Measurements from ENCODE around the gene C17orf113. TPM values are rescaled to one million over a fixed set of nuclear protein-coding genes. Genes with fewer than 3 reads are reported as not detected.
A peak's percentile ranks its signal among the peaks of the same experiment; 100 is the strongest.

Gene C17orf113
- total RNA-seq (1 to 10 TPM in 2 of 9 donors, under 1 TPM in 7; 0.28 to 1.2 (median 0.72) TPM), polyA plus RNA-seq (under 1 TPM; 0.24 to 0.72 TPM)
- long read RNA-seq, donor 1, partial matches to known transcripts: 1 of 2 reads
- long read RNA-seq, donor 1, other reads (novel, unspliced or antisense): 0 of 2 reads
- long read RNA-seq, donor 2, partial matches to known transcripts: 0 of 2 reads
- long read RNA-seq, donor 2, other reads (novel, unspliced or antisense): 2 of 2 reads
- long read RNA-seq, donor 3, partial matches to known transcripts: 0 of 1 reads
- long read RNA-seq, donor 3, other reads (novel, unspliced or antisense): 1 of 1 reads

DNA sequence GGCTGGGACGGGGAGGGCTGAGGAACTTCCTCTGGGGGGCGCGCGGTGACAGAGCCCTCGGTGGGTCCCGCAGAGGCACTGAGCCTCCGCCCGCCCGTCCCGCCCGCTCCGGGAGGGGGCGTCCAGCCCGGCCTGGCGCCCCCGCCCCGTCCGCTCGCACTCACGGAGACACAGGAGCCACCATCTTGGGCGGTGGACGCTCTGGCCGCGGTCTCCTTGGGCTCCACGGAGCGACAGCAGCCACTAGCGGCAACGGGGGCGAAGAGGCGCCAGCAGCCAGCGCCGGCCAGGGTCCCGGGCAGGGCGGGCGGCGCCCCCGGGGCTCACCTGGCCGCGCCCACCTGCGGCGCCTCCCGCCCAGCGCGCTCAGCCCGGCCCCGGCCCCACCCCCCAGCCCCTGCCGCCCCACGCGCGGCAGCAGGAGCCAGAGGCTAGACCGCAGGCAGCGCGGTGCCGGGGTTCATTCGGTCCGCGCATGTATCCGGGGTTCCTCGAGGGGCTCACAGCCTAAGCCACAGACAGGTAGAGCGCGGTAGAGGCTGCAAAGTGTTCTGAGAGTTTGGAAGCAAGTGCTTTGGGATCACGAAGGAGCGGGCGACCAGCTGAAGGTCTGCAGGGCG, at the start of gene C17orf113:
TSS of gene C17orf113 (minus strand) at position 209 of the 620 bp plus-strand sequence. CDS start 7,225 bp downstream, outside the sequence.
- DNase-seq (peak; percentile 39 to 80 (median 63)), ATAC-seq (peak; percentile 47 to 88 (median 78))
- H3K27ac ChIP-seq: peak within 1 kb of the TSS in 4 of 12 donors; percentile 30 to 56 (median 50)
- H3K9me3 ChIP-seq: no peaks in the 10 kb centered on the region
- no peaks in the 10 kb centered on the region for H3K36me3 ChIP-seq
- TF ChIP-seq, protein P1, sequence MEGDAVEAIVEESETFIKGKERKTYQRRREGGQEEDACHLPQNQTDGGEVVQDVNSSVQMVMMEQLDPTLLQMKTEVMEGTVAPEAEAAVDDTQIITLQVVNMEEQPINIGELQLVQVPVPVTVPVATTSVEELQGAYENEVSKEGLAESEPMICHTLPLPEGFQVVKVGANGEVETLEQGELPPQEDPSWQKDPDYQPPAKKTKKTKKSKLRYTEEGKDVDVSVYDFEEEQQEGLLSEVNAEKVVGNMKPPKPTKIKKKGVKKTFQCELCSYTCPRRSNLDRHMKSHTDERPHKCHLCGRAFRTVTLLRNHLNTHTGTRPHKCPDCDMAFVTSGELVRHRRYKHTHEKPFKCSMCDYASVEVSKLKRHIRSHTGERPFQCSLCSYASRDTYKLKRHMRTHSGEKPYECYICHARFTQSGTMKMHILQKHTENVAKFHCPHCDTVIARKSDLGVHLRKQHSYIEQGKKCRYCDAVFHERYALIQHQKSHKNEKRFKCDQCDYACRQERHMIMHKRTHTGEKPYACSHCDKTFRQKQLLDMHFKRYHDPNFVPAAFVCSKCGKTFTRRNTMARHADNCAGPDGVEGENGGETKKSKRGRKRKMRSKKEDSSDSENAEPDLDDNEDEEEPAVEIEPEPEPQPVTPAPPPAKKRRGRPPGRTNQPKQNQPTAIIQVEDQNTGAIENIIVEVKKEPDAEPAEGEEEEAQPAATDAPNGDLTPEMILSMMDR (IDR thresholded peaks at IDR 0.05): peak; percentile 11 to 56 (median 33)
- TF ChIP-seq POLR2A (IDR thresholded peaks at IDR 0.05): no peak
- 1 to 7% (median 1%) methylated on average over 14 to 65 of the region's 65 CpGs for WGBS, 4 donors
- intact Hi-C loops (cut with DNase I): no loop called here
- H3K4me3 ChIP-seq: peak within 1 kb of the TSS; percentile 52 to 86 (median 74)
- H3K4me1 ChIP-seq: peaks cover 0 to 13% (median 6%) of the 10 kb centered on the region in 12 donors
- H3K27me3 ChIP-seq: peaks cover 0 to 33% (median 6%) of the 10 kb centered on the region in 9 donors

DNA sequence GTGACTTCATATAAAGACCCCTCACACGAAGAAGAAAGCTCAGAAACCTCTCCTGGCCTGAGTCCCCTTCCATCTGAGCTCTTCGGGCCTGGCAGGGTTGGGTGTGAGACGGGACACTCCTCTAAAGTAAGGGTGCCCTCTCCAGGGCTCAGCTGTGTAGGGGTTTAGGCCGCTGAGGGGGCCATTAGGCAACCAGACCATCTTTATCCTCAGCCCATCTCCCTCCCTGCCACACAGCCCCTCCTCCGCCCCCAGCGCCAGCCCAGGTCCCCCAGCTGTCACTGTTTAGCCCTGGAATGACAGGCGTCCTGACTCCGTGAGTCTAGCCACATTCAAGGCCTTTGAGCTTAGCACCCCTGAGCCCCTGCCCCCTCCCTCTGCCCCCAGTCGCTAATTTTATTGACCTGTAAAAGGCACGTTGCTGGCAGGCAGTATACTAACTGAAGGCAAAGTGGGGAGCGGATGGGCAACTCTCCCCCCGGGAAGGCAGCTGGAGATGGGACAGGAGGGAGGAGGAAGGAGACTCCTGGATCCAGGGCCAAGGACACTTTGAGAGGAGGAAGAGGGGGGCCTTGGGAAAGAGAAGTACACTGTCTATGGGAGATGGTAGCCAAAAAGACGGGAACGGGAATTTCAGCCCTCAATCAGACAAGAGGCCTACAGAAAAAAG, 48.5 kb upstream of the C17orf113 start:
- intact Hi-C loops (cut with DNase I): no loop called here
- no peak for DNase-seq

DNA sequence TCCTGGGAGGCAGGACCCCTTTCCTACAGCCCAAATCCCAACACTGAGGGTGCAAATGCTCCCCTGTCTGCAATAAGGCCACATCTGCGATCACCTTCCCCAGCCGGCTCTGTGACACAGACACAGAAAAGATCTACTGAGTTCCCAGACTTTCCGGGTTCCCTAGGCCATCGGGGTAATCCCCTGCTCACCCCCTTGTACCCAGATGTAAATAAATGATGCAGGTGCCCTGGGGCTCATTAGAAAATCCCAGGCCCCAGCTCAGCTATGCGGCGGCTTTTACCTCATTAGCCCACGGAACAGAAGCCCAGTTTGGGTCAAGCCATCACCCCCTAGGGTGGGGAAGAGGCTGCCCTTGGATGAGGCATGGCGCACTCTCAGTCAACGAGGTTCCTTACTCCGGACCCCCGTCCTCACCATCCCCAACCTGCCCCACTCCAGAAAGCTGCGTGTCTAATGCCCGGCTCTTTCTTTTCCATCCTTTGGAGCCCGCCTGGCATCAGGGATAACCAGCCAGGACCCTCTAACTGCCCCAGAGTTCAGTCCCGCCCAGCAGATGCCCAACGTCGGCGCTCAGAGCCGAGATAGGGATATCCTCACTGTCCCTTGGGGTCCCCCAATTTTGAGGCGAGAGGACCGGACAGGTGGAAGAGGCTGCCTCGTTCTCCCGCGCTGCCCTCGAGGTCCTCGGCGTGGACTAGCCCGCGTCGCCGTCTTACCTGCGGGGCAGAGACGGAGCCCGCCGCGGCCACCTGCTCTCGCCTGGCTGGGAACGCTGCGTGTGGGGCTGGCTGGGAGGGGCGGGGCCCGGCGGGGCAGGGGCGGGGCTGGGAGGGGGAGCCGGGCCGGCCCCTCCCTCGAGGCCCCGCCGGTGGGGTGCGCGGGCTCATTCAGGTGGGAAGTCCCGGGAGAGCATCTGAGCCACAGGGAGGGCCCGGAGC, 47.6 kb upstream of the C17orf113 start, which contains the start of gene ZNF385C:
TSS of gene ZNF385C (minus strand) at position 783 of the 941 bp plus-strand sequence. CDS start 35,417 bp downstream, outside the sequence.
- TF ChIP-seq, protein P1 (IDR thresholded peaks at IDR 0.05): no peak
- no peak for TF ChIP-seq POLR2A (IDR thresholded peaks at IDR 0.05)
- intact Hi-C loops (cut with DNase I): no loop called here
- H3K4me1 ChIP-seq: peaks cover 0 to 12% (median 4%) of the 10 kb centered on the region in 12 donors
- H3K4me3 ChIP-seq: no peak within 1 kb of the TSS
- H3K36me3 ChIP-seq: peaks cover 0 to 1% (median 0%) of the 10 kb centered on the region in 9 donors
- H3K27ac ChIP-seq: no peak within 1 kb of the TSS
- DNase-seq (peak in 1 of 5 donors; percentile 56), ATAC-seq (no peak)
- H3K9me3 ChIP-seq: no peaks in the 10 kb centered on the region
- peaks cover 9 to 38% (median 23%) of the 10 kb centered on the region in 9 donors for H3K27me3 ChIP-seq
- WGBS, 4 donors: 9 to 28% (median 15%) methylated on average over 18 to 52 of the region's 52 CpGs

More for the DNA sequence above, 48.5 kb upstream of the C17orf113 start:
- peaks cover 0 to 11% (median 0%) of the 10 kb centered on the region in 9 donors for H3K36me3 ChIP-seq
- peaks cover 9 to 38% (median 23%) of the 10 kb centered on the region in 9 donors for H3K27me3 ChIP-seq
- peaks cover 0 to 12% (median 4%) of the 10 kb centered on the region in 12 donors for H3K4me1 ChIP-seq
- no peak for TF ChIP-seq POLR2A (IDR thresholded peaks at IDR 0.05)
- TF ChIP-seq, protein P1 (IDR thresholded peaks at IDR 0.05): no peak
- WGBS, 4 donors: 67 to 75% (median 71%) methylated on average over 14 of the region's 14 CpGs
- no peak for ATAC-seq
- no peak overlapping the region for H3K27ac ChIP-seq
- H3K9me3 ChIP-seq: no peaks in the 10 kb centered on the region
- no peak overlapping the region for H3K4me3 ChIP-seq

Measured in heart left ventricle (tissue), 16 donors.